Stomach (tissue), 19 donors: ENCODE data around the gene ABCC5. TPM values are rescaled to one million over a fixed set of nuclear protein-coding genes. Genes with fewer than 3 reads are reported as not detected.
A peak's percentile ranks its signal among the peaks of the same experiment; 100 is the strongest.

Source experiments
- DNase-seq, 2 donors: peaks; one replicate each; pipeline versions ENCODE4 v3.0.0 to v3.0.0-alpha.2; 2013 to 2019
- H3K27ac ChIP-seq, 5 donors: fragments of 200-600 bp in 4 of 5; sonication (generic) in 4 of 5; one replicate each; pipeline ENCODE4 v1.5.1; 2013 to 2019; ENCODE audit warnings: mild to moderate bottlenecking in 1 of 5, moderate library complexity in 1 of 5
- H3K27me3 ChIP-seq, 3 donors: fragments of 200-600 bp; sonication (generic); one replicate each; pipeline ENCODE4 v1.5.1; 2017 to 2019; ENCODE audit warnings: mixed run types in 1 of 3
- H3K36me3 ChIP-seq, 4 donors: fragments of 200-600 bp; sonication (generic); 1 replicate in 3 of 4; 2 replicates in 1 of 4; pipeline ENCODE4 v1.5.1; 2016 to 2019
- H3K4me1 ChIP-seq, 4 donors: fragments of 200-600 bp; sonication (generic); one replicate each; pipeline ENCODE4 v1.5.1; 2016 to 2019
- H3K4me3 ChIP-seq, 4 donors: fragments of 200-600 bp; sonication (generic) in 3 of 4; one replicate each; pipeline ENCODE4 v1.5.1; 2016 to 2019; ENCODE audit warnings: mild to moderate bottlenecking in 1 of 4
- H3K9me3 ChIP-seq, 4 donors: fragments of 200-600 bp; sonication (generic); one replicate each; pipeline ENCODE4 v1.5.1; 2016 to 2019
- CTCF ChIP-seq, 7 experiments: fragments of 450-650 bp in 4 of 7; fragments of 200-600 bp in 3 of 7; sonication (generic) in 3 of 7; IDR thresholded peaks; one replicate each; pipeline ENCODE4 v1.5.1; 2016 to 2019; ENCODE audit warnings: antibody characterized with exemption in 7 of 7, control low read depth in 2 of 7, mild to moderate bottlenecking in 1 of 7
- EP300 ChIP-seq: sonication (generic); formaldehyde crosslinking; IDR thresholded peaks from one replicate; pipeline ENCODE4 v1.6.1; 2017; ENCODE audit warnings: antibody characterized with exemption
- POLR2A ChIP-seq, 4 donors: fragments of 450-650 bp; IDR thresholded peaks; one replicate each; pipeline ENCODE4 v1.6.1; 2016; ENCODE audit warnings: antibody characterized with exemption in 4 of 4, control low read depth in 2 of 4, mild to moderate bottlenecking in 1 of 4, moderate library complexity in 1 of 4
- POLR2AphosphoS5 ChIP-seq, 3 donors: sonication (generic); formaldehyde crosslinking; IDR thresholded peaks; one replicate each; pipeline ENCODE4 v1.6.1; 2016; ENCODE audit warnings: antibody characterized with exemption in 3 of 3
- WGBS, 5 donors: extraction: QIAGEN DNeasy Blood & Tissue Kit in 3 of 5; methylation state at CpG; one replicate each; pipeline versions ENCODE4 v1.1.5 to v1.1.7; 2013 to 2018; 5-methylcytosine and 5-hydroxymethylcytosine counted together
- intact Hi-C: fragments of 100-400 bp; cut with DNase I; formaldehyde crosslinking; loops from one replicate; pipeline ENCODE4 v1.15.1; 2023; ENCODE audit warnings: low total_unique reads
- long read RNA-seq, 10 donors: transcript quantifications; one replicate each; lab custom pipeline, GENCODE V29; 2026
- polyA plus RNA-seq, 3 donors: library from polyadenylated mRNA; stranded (reverse); fragments of 200-250 nt; gene quantifications; one replicate each; pipeline ENCODE4 v1.2.3, GENCODE V29; 2013
- total RNA-seq, 5 donors: library from RNA; depleted of rRNA; stranded (reverse); fragments of >200 nt; gene quantifications; one replicate each; pipeline versions ENCODE4 v1.1.0 to v1.2.3, GENCODE V29; 2014 to 2016
- donor health status: healthy with polysubstance abuse.
- donor health status: Bipolar disorder and iron deficiency.
- donor health status: healthy.

The ABCC5 gene
- total RNA-seq (100 to 1,000 TPM in 3 of 5 donors, 10 to 100 TPM in 2; 62.6 to 241 (median 122) TPM), polyA plus RNA-seq (10 to 100 TPM; 16.6 to 54.1 (median 19.7) TPM)
- long read RNA-seq, donor 1, full-length matches to known transcripts, result 2 of 2 reads
- long read RNA-seq, donor 1, partial matches to known transcripts, result 0 of 2 reads
- long read RNA-seq, donor 1, other reads (novel, unspliced or antisense), result 0 of 2 reads
- long read RNA-seq, donor 2, full-length matches to known transcripts, result 5 of 5 reads
- long read RNA-seq, donor 2, partial matches to known transcripts, result 0 of 5 reads
- long read RNA-seq, donor 2, other reads (novel, unspliced or antisense), result 0 of 5 reads
- long read RNA-seq, donor 3, partial matches to known transcripts, result 19 of 19 reads
- long read RNA-seq, donor 3, other reads (novel, unspliced or antisense), result 0 of 19 reads
- long read RNA-seq, donor 4, result 0 reads
- long read RNA-seq, donor 5, full-length matches to known transcripts, result 4 of 4 reads
- long read RNA-seq, donor 5, partial matches to known transcripts, result 0 of 4 reads
- long read RNA-seq, donor 5, other reads (novel, unspliced or antisense), result 0 of 4 reads
- long read RNA-seq, donor 6, result 0 reads
- long read RNA-seq, donor 7, full-length matches to known transcripts, result 4 of 4 reads
- long read RNA-seq, donor 7, partial matches to known transcripts, result 0 of 4 reads
- long read RNA-seq, donor 7, other reads (novel, unspliced or antisense), result 0 of 4 reads
- long read RNA-seq, donor 8, full-length matches to known transcripts, result 7 of 15 reads
- long read RNA-seq, donor 8, partial matches to known transcripts, result 8 of 15 reads
- long read RNA-seq, donor 8, other reads (novel, unspliced or antisense), result 0 of 15 reads
- long read RNA-seq, donor 9, partial matches to known transcripts, result 0 of 2 reads
- long read RNA-seq, donor 9, other reads (novel, unspliced or antisense), result 0 of 2 reads
- long read RNA-seq, donor 10, partial matches to known transcripts, result 0 of 1 reads
- long read RNA-seq, donor 10, other reads (novel, unspliced or antisense), result 0 of 1 reads

- DNase-seq, result peak; percentile 92 to 98
- WGBS, 5 donors, result 0 to 1% (median 0%) methylated on average over 41 to 55 of the region's 55 CpGs
- intact Hi-C loops, result loop anchor here (5.0 kb wide), 1 partner anchor 121 kb away; no protein-coding TSS in a partner anchor
- Histone ChIP-seq H3K4me3 (peak within 1 kb of the TSS; percentile 92 to 100 (median 99)), H3K36me3 (peaks cover 11 to 14% (median 12%) of the 10 kb centered on the region in 4 donors), H3K4me1 (peaks cover 21 to 37% (median 28%) of the 10 kb centered on the region in 4 donors), H3K27ac (peak within 1 kb of the TSS; percentile 82 to 89 (median 83)), H3K27me3 (no peaks in the 10 kb centered on the region), H3K9me3 (no peaks in the 10 kb centered on the region)
- TF ChIP-seq POLR2AphosphoS5 (IDR thresholded peaks at IDR 0.05), result peak; percentile 62 to 87 (median 68)
- peak in 3 of 7 experiments; percentile 3 to 79 (median 68) for TF ChIP-seq CTCF (IDR thresholded peaks at IDR 0.05)
- no peak for TF ChIP-seq POLR2A (IDR thresholded peaks at IDR 0.05)
- TF ChIP-seq EP300, result no peak
Observed at GRCh38 chr3:184017672-184018423, at the start of gene ABCC5. Gene ABCC5 (minus strand): TSS chr3:184017884. CDS start chr3:184014392, 3,492 bp downstream.

GRCh38 chr3:184066211-184066610 is 48.5 kb upstream of the ABCC5 start:
- H3K27me3 ChIP-seq, result no peaks in the 10 kb centered on the region
- TF ChIP-seq POLR2A (IDR thresholded peaks at IDR 0.05) (no peak), CTCF (IDR thresholded peaks at IDR 0.05) (no peak), EP300 (no peak), POLR2AphosphoS5 (IDR thresholded peaks at IDR 0.05) (no peak)
- intact Hi-C loops, result no loop called here
- H3K27ac ChIP-seq, result no peak overlapping the region
- DNase-seq, result no peak
- no peaks in the 10 kb centered on the region for H3K36me3 ChIP-seq
- WGBS, 5 donors, result 60 to 91% (median 83%) methylated on average over 2 of the region's 2 CpGs
- H3K9me3 ChIP-seq, result no peaks in the 10 kb centered on the region
- no peak overlapping the region for H3K4me3 ChIP-seq
- H3K4me1 ChIP-seq, result no peaks in the 10 kb centered on the region

GRCh38 chr3:184062637-184063036 is 45.0 kb upstream of the ABCC5 start:
- Histone ChIP-seq H3K4me1 (no peaks in the 10 kb centered on the region), H3K27me3 (no peaks in the 10 kb centered on the region), H3K9me3 (no peaks in the 10 kb centered on the region), H3K36me3 (no peaks in the 10 kb centered on the region), H3K27ac (no peak overlapping the region), H3K4me3 (no peak overlapping the region)
- intact Hi-C loops, result no loop called here
- TF ChIP-seq POLR2AphosphoS5 (IDR thresholded peaks at IDR 0.05) (no peak), CTCF (IDR thresholded peaks at IDR 0.05) (no peak), POLR2A (IDR thresholded peaks at IDR 0.05) (no peak), EP300 (no peak)
- DNase-seq, result no peak
